Panc1 (cell line): Measurements from ENCODE around the gene QRICH1. TPM values are rescaled to one million over a fixed set of nuclear protein-coding genes. Genes with fewer than 3 reads are reported as not detected.

ENCODE experiments used
- ATAC-seq: fragments of 200-7000 bp; cut with Tn5 transposase; 2 replicates; pipeline ENCODE4 v1.9.1; 2020; ENCODE audit warnings: mild to moderate bottlenecking, moderate library complexity
- BruUV-seq: library from RNA; stranded (reverse); fragments of 400-500 nt; replicated peaks from 2 replicates; lab custom pipeline; 2021; lab: Mats Ljungman, UMichigan
- CTCF ChIA-PET: fragments of 300-600 bp; sonication (Branson Sonifier 250); formaldehyde crosslinking; loops from one replicate; lab custom pipeline; 2022; ENCODE audit warnings: antibody characterized with exemption; lab: Charles Lee
- POLR2A ChIA-PET: fragments of 300-600 bp; sonication (Branson Sonifier 250); formaldehyde crosslinking; loops from one replicate; lab custom pipeline; 2022; ENCODE audit warnings: antibody characterized with exemption; lab: Charles Lee
- DNase-seq: peaks from one replicate; pipeline ENCODE4 v3.0.0-alpha.2; 2010; ENCODE audit warnings: low read depth, low spot score
- H3K27ac ChIP-seq: 2 replicates; pipeline ENCODE4 v1.5.1; 2011; ENCODE audit warnings: mild to moderate bottlenecking, low read length, inconsistent platforms
- H3K27me3 ChIP-seq: fragments of 200-500 bp; sonication (Bioruptor generic); 2 replicates; pipeline ENCODE4 v1.6.0; 2014; ENCODE audit warnings: low read length, inconsistent platforms; ENCODE audit not compliant: control insufficient read depth, insufficient read depth
- H3K36me3 ChIP-seq: fragments of 200-500 bp; sonication (Bioruptor generic); 2 replicates; pipeline ENCODE4 v1.5.1; 2014; ENCODE audit warnings: inconsistent platforms, mild to moderate bottlenecking, low read length, moderate library complexity; ENCODE audit not compliant: control insufficient read depth, insufficient read depth
- H3K4me1 ChIP-seq: 2 replicates; pipeline ENCODE4 v1.5.1; 2011; ENCODE audit warnings: inconsistent platforms, mild to moderate bottlenecking, low read length, moderate library complexity; ENCODE audit not compliant: control insufficient read depth, insufficient read depth
- H3K4me3 ChIP-seq, 2 experiments: 2 replicates each; pipeline ENCODE4 v1.5.1; 2011 to 2012; ENCODE audit warnings: low read depth in 2 of 2, low read length in 2 of 2, mild to moderate bottlenecking in 2 of 2, inconsistent platforms in 1 of 2, moderate library complexity in 1 of 2
- H3K9me3 ChIP-seq: fragments of 200-500 bp; sonication (Bioruptor generic); 2 replicates; pipeline ENCODE4 v1.5.1; 2014; ENCODE audit warnings: low read depth, mild to moderate bottlenecking, inconsistent platforms, low read length, moderate library complexity; ENCODE audit not compliant: control insufficient read depth, insufficient read depth
- CTCF ChIP-seq: fragments of 450-650 bp; IDR thresholded peaks from 2 replicates; pipeline ENCODE4 v1.5.1; 2017; ENCODE audit warnings: mild to moderate bottlenecking
- POLR2AphosphoS5 ChIP-seq: IDR thresholded peaks from 2 replicates; pipeline ENCODE4 v1.6.1; 2012; ENCODE audit warnings: mild to moderate bottlenecking, low read depth, low read length, moderate library complexity
- REST ChIP-seq, 2 experiments: IDR thresholded peaks; 2 replicates each; pipeline ENCODE4 v1.6.1; 2011 to 2012; ENCODE audit warnings: low read depth in 2 of 2, control low read depth in 1 of 2, low read length in 1 of 2, mild to moderate bottlenecking in 1 of 2, moderate library complexity in 1 of 2; ENCODE audit not compliant: insufficient read depth in 1 of 2
- SIN3A ChIP-seq: IDR thresholded peaks from 2 replicates; pipeline ENCODE4 v1.6.1; 2012; ENCODE audit warnings: low read depth, mild to moderate bottlenecking, low read length, moderate library complexity, borderline replicate concordance; ENCODE audit not compliant: insufficient read depth
- TCF7L2 ChIP-seq: IDR thresholded peaks from 2 replicates; pipeline ENCODE4 v1.6.1; 2011; ENCODE audit warnings: mild to moderate bottlenecking, low read depth, low read length, inconsistent platforms
- in situ Hi-C: cut with HindIII; loops from 2 replicates; pipeline ENCODE4 v1.10.0; 2016; ENCODE audit warnings: low sequenced_read_pairs, low pct_unique_long_range_greater_than_20kb
- intact Hi-C: fragments of 100-400 bp; cut with micrococcal nuclease; formaldehyde crosslinking; loops from one replicate; pipeline ENCODE4 v1.10.0; 2022; ENCODE audit not compliant: unreplicated experiment
- total RNA-seq: library from RNA; stranded (reverse); gene quantifications from one replicate; pipeline ENCODE4 v1.2.1, GENCODE V29; 2021; ENCODE audit not compliant: unreplicated experiment

Gene QRICH1
- total RNA-seq, 1 experiment from 2014 or later: 79.9 TPM

GRCh38 chr3:49015765-49016164, 78.1 kb downstream of the QRICH1 start:
- Histone ChIP-seq H3K4me1 (peaks cover 8% of the 10 kb centered on the region), H3K9me3 (no peaks in the 10 kb centered on the region), H3K27ac (no peak overlapping the region), H3K36me3 (peaks cover 2% of the 10 kb centered on the region; the same call in 1 of the 2 replicates), H3K4me3 (no peak overlapping the region), H3K27me3 (no peaks in the 10 kb centered on the region)
- in situ Hi-C loops (no loop called here), intact Hi-C loops (no loop called here)
- POLR2A ChIA-PET: interaction anchor here (1.1 kb wide), 1 partner anchor 9 kb away, joined by 4 read pairs; the partner anchor contains the start of gene WDR6
- ATAC-seq: no peak
- CTCF ChIA-PET: interaction anchor here (0.6 kb wide), 1 partner anchor 9 kb away, joined by 3 read pairs; the partner anchor contains the start of gene WDR6
- no peak for TF ChIP-seq POLR2AphosphoS5
- no peak for TF ChIP-seq SIN3A
- TF ChIP-seq TCF7L2: no peak
- no peak for TF ChIP-seq REST (IDR thresholded peaks at IDR 0.05; ENCODE audit: insufficient read depth in 1 of 2, low read depth in 2 of 2, low read length in 1 of 2)
- no peak for TF ChIP-seq CTCF
- no peak for DNase-seq
- BruUV-seq: no TSS peak

- POLR2A ChIA-PET: no interaction called here
- H3K4me3 ChIP-seq: no peak overlapping the region
- CTCF ChIA-PET: no interaction called here
- no peaks in the 10 kb centered on the region for H3K9me3 ChIP-seq
- DNase-seq (no peak), ATAC-seq (no peak)
- intact Hi-C loops (no loop called here), in situ Hi-C loops (no loop called here)
- no peaks in the 10 kb centered on the region for H3K27me3 ChIP-seq
- no peak overlapping the region for H3K27ac ChIP-seq
- no peaks in the 10 kb centered on the region; the same call in 1 of the 2 replicates for H3K36me3 ChIP-seq
- H3K4me1 ChIP-seq: peaks cover 8% of the 10 kb centered on the region
- no TSS peak for BruUV-seq
- TF ChIP-seq SIN3A (no peak), POLR2AphosphoS5 (peak; percentile 55; the same call in 1 of the 2 replicates)
Observed at GRCh38 chr3:49015072-49015471, 78.8 kb downstream of the QRICH1 start.
